MM.1S (cell line): ENCODE measurements around the gene CHRND.
A peak's percentile ranks its signal among the peaks of the same experiment; 100 is the strongest.

Experiments used
- DNase-seq: peaks from one replicate; pipeline ENCODE4 v3.0.0-alpha.2; 2015
- H2AFZ ChIP-seq: fragments of 300-600 bp; sonication (generic); 2 replicates; pipeline ENCODE4 v1.6.0; 2016; ENCODE audit warnings: antibody characterized with exemption, low read length
- H3F3A ChIP-seq: fragments of 300-600 bp; sonication (generic); 2 replicates; pipeline ENCODE4 v1.6.1; 2016; ENCODE audit warnings: mild to moderate bottlenecking, antibody characterized with exemption, low read length, moderate library complexity, mixed read lengths; ENCODE audit not compliant: insufficient read depth
- H3K27ac ChIP-seq: fragments of 300-600 bp; sonication (generic); 2 replicates; pipeline ENCODE4 v1.5.1; 2016; ENCODE audit warnings: mild to moderate bottlenecking, low read length
- H3K27me3 ChIP-seq: fragments of 300-600 bp; sonication (generic); replicated peaks from 2 replicates; pipeline ENCODE4 v1.6.0; 2016; ENCODE audit warnings: low read length; ENCODE audit not compliant: insufficient read depth
- H3K36me3 ChIP-seq: fragments of 300-600 bp; sonication (generic); replicated peaks from 2 replicates; pipeline ENCODE4 v1.6.1; 2016; ENCODE audit warnings: mild to moderate bottlenecking, low read length, mixed read lengths; ENCODE audit not compliant: insufficient read depth
- H3K4me1 ChIP-seq: fragments of 300-600 bp; sonication (generic); 2 replicates; pipeline ENCODE4 v1.6.1; 2016; ENCODE audit warnings: low read length, mixed read lengths
- H3K4me2 ChIP-seq: fragments of 300-600 bp; sonication (generic); 2 replicates; pipeline ENCODE4 v1.6.0; 2016; ENCODE audit warnings: low read depth, low read length
- H3K4me3 ChIP-seq: fragments of 300-600 bp; sonication (generic); 2 replicates; pipeline ENCODE4 v1.5.1; 2016; ENCODE audit warnings: low read length, mixed read lengths
- H3K79me2 ChIP-seq: fragments of 300-600 bp; sonication (generic); 2 replicates; pipeline ENCODE4 v1.6.1; 2016; ENCODE audit warnings: mixed run types, low read length, mixed read lengths
- H3K9ac ChIP-seq: fragments of 300-600 bp; sonication (generic); 2 replicates; pipeline ENCODE4 v1.6.1; 2016; ENCODE audit warnings: low read length, mixed read lengths
- H3K9me2 ChIP-seq: fragments of 300-600 bp; sonication (generic); replicated peaks from 2 replicates; pipeline ENCODE4 v1.6.1; 2016; ENCODE audit warnings: mild to moderate bottlenecking, low read length, mixed read lengths; ENCODE audit not compliant: insufficient read depth
- H3K9me3 ChIP-seq: fragments of 300-600 bp; sonication (generic); replicated peaks from 2 replicates; pipeline ENCODE4 v1.6.1; 2016; ENCODE audit warnings: mild to moderate bottlenecking, low read length, mixed read lengths; ENCODE audit not compliant: insufficient read depth
- H4K20me1 ChIP-seq: fragments of 300-600 bp; sonication (generic); 2 replicates; pipeline ENCODE4 v1.6.1; 2016; ENCODE audit warnings: mild to moderate bottlenecking, low read length, moderate library complexity, mixed read lengths; ENCODE audit not compliant: insufficient read depth
- EZH2 ChIP-seq: fragments of 300-600 bp; sonication (generic); optimal IDR thresholded peaks from 2 replicates; pipeline ENCODE3; 2017; ENCODE audit warnings: low read depth, mild to moderate bottlenecking, antibody characterized with exemption, low read length, mixed read lengths
- EZH2phosphoT487 ChIP-seq: fragments of 300-600 bp; sonication (generic); IDR thresholded peaks from 2 replicates; pipeline ENCODE4 v1.6.1; 2018; ENCODE audit warnings: antibody characterized with exemption, low read length
- TF ChIP-seq, protein P1 (sequence below): fragments of 300-600 bp; sonication (generic); IDR thresholded peaks from 2 replicates; pipeline ENCODE4 v1.5.1; 2016; ENCODE audit warnings: antibody characterized with exemption, low read length, mixed read lengths

CHRND gene

DNA sequence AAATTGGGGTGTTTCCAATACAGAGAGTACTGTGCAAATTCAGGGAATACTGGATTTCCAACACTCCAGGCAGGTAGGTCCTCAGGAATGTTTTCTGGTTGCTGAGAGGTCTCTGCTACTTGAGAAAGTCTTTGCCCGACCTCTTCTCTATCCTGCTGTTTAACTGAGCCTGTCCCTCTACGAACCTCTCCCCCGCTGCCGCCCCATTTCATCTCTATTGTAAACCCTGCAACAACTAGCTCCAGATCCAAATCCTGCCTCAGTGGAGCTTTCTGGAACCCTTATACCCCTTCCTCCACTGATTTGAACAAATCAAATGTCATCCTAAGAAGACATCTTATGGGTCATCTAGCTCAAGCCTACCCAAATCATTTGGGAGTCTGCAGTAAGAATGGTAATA, 25.8 kb downstream of the CHRND start:
- Histone ChIP-seq H3K4me1 (peaks cover 6% of the 10 kb centered on the region; the same call in 1 of the 2 replicates), H3K9ac (no peak overlapping the region), H3K79me2 (peaks cover 69% of the 10 kb centered on the region), H4K20me1 (peaks cover 3% of the 10 kb centered on the region; the same call in 1 of the 2 replicates), H3K27me3 (no peaks in the 10 kb centered on the region), H3K4me3 (peak overlapping the region; percentile 75), H2AFZ (no peak overlapping the region), H3K9me3 (no peaks in the 10 kb centered on the region), H3K27ac (no peak overlapping the region), H3K4me2 (peak overlapping the region; percentile 73), H3K9me2 (no peaks in the 10 kb centered on the region), H3F3A (no peaks in the 10 kb centered on the region; the same call in none of the 2 replicates), H3K36me3 (no peaks in the 10 kb centered on the region)
- TF ChIP-seq, protein P1, sequence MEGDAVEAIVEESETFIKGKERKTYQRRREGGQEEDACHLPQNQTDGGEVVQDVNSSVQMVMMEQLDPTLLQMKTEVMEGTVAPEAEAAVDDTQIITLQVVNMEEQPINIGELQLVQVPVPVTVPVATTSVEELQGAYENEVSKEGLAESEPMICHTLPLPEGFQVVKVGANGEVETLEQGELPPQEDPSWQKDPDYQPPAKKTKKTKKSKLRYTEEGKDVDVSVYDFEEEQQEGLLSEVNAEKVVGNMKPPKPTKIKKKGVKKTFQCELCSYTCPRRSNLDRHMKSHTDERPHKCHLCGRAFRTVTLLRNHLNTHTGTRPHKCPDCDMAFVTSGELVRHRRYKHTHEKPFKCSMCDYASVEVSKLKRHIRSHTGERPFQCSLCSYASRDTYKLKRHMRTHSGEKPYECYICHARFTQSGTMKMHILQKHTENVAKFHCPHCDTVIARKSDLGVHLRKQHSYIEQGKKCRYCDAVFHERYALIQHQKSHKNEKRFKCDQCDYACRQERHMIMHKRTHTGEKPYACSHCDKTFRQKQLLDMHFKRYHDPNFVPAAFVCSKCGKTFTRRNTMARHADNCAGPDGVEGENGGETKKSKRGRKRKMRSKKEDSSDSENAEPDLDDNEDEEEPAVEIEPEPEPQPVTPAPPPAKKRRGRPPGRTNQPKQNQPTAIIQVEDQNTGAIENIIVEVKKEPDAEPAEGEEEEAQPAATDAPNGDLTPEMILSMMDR = no peak
- TF ChIP-seq EZH2phosphoT487 = no peak
- no peak for TF ChIP-seq EZH2
- no peak for DNase-seq

DNA sequence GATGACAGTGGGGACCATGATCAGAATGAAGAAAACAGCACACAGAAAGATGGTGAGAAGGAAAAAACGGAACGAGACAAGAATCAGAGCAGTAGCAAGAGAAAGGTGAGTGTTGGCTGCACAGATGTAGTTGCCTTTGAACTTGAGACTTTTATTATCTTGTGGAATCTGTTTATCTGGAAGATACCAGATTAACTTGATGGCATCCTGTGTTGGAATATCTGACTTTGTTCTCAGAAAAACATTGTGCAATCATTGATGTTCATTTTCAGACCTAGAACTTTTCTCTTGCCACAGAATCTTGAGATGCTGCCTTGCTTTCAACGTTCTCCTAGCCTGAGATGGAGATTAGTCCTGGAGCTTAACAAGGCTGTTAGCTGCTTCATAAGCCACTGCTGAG, 30.5 kb downstream of the CHRND start:
- no peak for DNase-seq
- Histone ChIP-seq H3K9me2 (no peaks in the 10 kb centered on the region), H3K4me1 (peaks cover 5% of the 10 kb centered on the region; the same call in 1 of the 2 replicates), H3K79me2 (peaks cover 57% of the 10 kb centered on the region), H3K36me3 (no peaks in the 10 kb centered on the region), H4K20me1 (peaks cover 3% of the 10 kb centered on the region; the same call in 1 of the 2 replicates), H3F3A (no peaks in the 10 kb centered on the region; the same call in 1 of the 2 replicates), H3K4me2 (no peak overlapping the region), H3K9me3 (no peaks in the 10 kb centered on the region), H3K27ac (no peak overlapping the region), H3K4me3 (no peak overlapping the region), H2AFZ (no peak overlapping the region), H3K27me3 (no peaks in the 10 kb centered on the region), H3K9ac (no peak overlapping the region)
- TF ChIP-seq, protein P1 = no peak
- no peak for TF ChIP-seq EZH2phosphoT487
- no peak for TF ChIP-seq EZH2

DNA sequence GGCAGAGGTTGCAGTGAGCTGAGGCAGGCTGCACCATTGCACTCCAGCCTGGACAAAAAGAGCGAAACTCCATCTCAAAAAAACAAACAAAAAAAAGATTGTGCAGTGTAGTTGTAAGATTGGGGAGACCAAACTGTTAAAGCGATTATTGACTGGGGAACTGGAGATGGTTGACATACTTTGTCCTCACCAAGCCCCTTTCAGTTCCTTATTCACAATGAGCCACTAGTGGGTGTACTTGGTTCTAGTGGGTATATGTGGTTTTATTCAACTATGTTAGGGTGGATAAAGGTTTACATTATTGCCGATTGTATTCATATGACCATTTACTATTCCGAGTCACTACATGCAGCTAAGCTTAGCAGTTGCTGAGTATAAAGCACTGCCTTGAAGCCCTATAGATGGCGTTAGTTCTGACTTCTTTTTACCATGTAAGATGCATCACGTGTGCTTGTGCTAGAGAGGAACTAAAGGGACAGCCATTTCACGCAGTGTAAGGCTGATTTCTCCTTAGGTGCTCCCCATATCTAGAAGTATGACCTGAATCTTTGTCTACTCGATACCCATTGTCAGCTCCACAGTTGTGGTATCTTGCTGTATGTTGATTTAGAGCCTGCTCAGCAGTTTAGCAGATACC, 36.7 kb downstream of the CHRND start:
- Histone ChIP-seq H3K27ac (no peak overlapping the region), H3K9me2 (no peaks in the 10 kb centered on the region), H2AFZ (no peak overlapping the region), H3K4me2 (no peak overlapping the region), H3K9me3 (no peaks in the 10 kb centered on the region), H3K79me2 (0 out of 2 replicates have a peak, but pooled peaks cover under 1% of the 10 kb centered on the region), H3K9ac (no peak overlapping the region), H3K36me3 (no peaks in the 10 kb centered on the region; the same call in 1 of the 2 replicates), H3F3A (no peaks in the 10 kb centered on the region), H4K20me1 (no peaks in the 10 kb centered on the region), H3K4me1 (no peaks in the 10 kb centered on the region), H3K4me3 (no peak overlapping the region), H3K27me3 (no peaks in the 10 kb centered on the region)
- TF ChIP-seq, protein P1 = no peak
- TF ChIP-seq EZH2 = no peak
- TF ChIP-seq EZH2phosphoT487 = no peak
- no peak for DNase-seq
